ENCODE data around the gene IL1R2.
A peak's percentile ranks its signal among the peaks of the same experiment; 100 is the strongest.

The IL1R2 gene

GRCh38 chr2:101982495-101983029 is 9.2 kb upstream of the IL1R2 start:
- no peak overlapping the region for H3K4me3 ChIP-seq (ENCODE audit: low read depth, low read length)
- TF ChIP-seq CTCF (IDR thresholded peaks at IDR 0.05; ENCODE audit: insufficient read depth, low read depth, low read length, missing control alignments) = no peak
- no peak for DNase-seq (ENCODE audit: low read depth)

DNA sequence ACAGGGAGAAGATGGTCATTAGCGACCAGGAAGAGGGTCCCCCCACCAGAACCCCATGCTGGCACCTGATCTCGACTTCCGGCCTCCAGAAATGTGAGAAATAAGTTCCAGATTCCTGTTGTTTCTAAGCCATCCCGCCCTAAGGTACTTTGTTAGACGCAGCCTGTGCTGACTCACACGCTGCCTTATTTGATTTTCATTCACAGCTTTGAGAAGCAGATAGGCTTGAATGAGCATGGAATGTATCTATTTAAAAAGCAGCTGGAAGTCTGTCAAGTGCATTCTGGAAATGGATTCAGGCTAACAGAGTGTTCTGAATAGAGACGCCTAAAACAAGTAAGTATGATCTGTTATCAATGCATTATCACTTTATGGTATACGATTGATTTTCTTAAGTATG is 8.3 kb upstream of the IL1R2 start:
- no peak for DNase-seq (ENCODE audit: low read depth)
- H3K4me3 ChIP-seq (ENCODE audit: low read depth, low read length) = no peak overlapping the region
- TF ChIP-seq CTCF (IDR thresholded peaks at IDR 0.05; ENCODE audit: insufficient read depth, low read depth, low read length, missing control alignments) = no peak

DNA sequence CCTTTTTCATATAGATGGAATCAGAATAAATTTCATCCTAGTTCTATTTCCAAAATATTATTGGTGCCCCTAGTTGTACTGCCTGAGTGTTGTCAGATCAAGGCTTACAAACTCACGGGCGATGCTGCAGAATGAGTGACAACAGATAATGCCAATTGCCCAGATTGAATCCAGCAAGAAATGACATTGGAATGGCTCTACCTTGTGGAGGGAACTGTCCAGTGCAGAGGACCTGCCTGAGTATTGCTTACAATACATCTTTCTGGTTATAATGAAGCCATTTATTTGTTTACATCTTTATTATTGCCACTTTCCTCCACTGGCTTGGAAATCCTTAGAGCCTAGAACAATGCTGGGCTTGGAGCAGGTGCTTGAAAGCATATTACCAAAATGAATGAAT is 7.8 kb upstream of the IL1R2 start:
- no peak overlapping the region for H3K4me3 ChIP-seq (ENCODE audit: low read depth, low read length)
- peak; percentile 9 for TF ChIP-seq CTCF (IDR thresholded peaks at IDR 0.05; ENCODE audit: insufficient read depth, low read depth, low read length, missing control alignments)
- DNase-seq (ENCODE audit: low read depth) = no peak

DNA sequence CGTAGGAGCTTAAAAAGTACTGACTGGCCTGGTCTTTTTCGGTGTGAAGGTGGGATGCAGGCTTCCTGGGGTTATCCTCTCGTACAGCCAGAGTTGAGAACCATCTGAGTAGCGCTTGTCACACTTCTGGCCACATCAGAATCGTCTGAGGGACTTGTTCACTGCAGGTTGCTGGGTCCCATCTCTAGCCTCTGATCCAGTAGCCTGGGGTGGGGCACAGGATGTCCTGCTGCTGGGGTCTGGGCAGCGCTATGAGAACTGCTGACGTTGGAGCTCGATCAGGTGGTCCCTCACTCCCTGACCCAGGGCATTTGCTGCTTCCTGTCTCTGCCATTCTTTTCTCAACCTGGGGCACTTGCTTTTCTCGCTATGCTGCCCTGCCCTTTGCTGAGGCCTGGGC is 7.1 kb upstream of the IL1R2 start:
- no peak overlapping the region for H3K4me3 ChIP-seq (ENCODE audit: low read depth, low read length)
- TF ChIP-seq CTCF (IDR thresholded peaks at IDR 0.05; ENCODE audit: insufficient read depth, low read depth, low read length, missing control alignments) = no peak
- no peak for DNase-seq (ENCODE audit: low read depth)

GRCh38 chr2:101985101-101985792 is 6.5 kb upstream of the IL1R2 start:
- no peak for DNase-seq (ENCODE audit: low read depth)

DNA sequence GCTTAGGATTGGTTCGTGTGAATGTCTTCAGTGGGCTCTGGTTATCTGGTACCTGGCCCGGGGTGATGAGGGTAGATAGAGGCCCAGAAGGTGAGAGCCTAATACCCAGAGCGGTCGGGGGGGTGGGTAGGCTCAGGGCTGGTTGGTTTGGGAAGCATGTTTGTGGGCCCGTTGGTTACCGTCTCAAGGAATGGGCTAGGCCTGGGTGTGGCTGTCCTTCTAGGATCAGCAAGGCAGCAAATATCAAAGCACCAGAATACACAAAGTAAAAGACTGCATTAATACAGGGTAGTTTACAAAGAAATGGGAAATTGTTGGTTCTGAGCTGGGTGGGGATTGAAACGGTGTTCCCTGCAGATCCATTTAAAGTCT is 6.0 kb upstream of the IL1R2 start:
- no peak for DNase-seq (ENCODE audit: low read depth)
- H3K4me3 ChIP-seq (ENCODE audit: low read depth, low read length) = no peak overlapping the region
- no peak for TF ChIP-seq CTCF (IDR thresholded peaks at IDR 0.05; ENCODE audit: insufficient read depth, low read depth, low read length, missing control alignments)

More at GRCh38 chr2:101985101-101985792, 6.5 kb upstream of the IL1R2 start:
- no peak for TF ChIP-seq CTCF (IDR thresholded peaks at IDR 0.05; ENCODE audit: insufficient read depth, low read depth, low read length, missing control alignments)
- no peak overlapping the region for H3K4me3 ChIP-seq (ENCODE audit: low read depth, low read length)

DNA sequence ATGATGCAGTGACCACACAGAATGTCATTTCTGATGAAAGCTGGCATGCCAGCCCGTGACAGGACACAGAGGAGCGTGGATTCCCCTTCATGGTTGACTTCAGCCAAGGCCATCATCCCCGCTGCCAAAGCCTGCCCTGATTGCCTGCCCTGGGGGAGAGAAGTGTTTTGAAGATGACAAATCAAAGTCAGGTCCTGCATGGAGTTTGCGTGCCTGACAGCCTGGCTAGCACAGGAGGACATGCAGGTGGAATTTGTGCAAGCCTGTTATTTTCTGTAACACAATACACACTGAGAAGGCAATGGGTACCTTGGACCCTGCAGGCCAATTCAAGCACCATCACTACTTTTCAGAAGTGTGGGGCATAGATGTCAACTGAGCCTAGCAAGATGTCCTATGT is 5.4 kb upstream of the IL1R2 start:
- no peak overlapping the region for H3K4me3 ChIP-seq (ENCODE audit: low read depth, low read length)
- TF ChIP-seq CTCF (IDR thresholded peaks at IDR 0.05; ENCODE audit: insufficient read depth, low read depth, low read length, missing control alignments) = no peak
- no peak for DNase-seq (ENCODE audit: low read depth)

Data from GM12865 (cell line).